ENCODE data around the gene GPR152. TPM values are rescaled to one million over a fixed set of nuclear protein-coding genes. Genes with fewer than 3 reads are reported as not detected.
A peak's percentile ranks its signal among the peaks of the same experiment; 100 is the strongest.
"Not testable (repeated sequence)": the region's sequence is repeated elsewhere in the genome, so short reads cannot be mapped to it uniquely, and the experiment has no call there.

Gene GPR152
- total RNA-seq, 1 donor from 2014 or later = not detected

- DNase-seq (ENCODE audit: low spot score) = no peak
Observed at GRCh38 chr11:67439321-67440228, 13.0 kb downstream of the GPR152 start.

GRCh38 chr11:67438158-67438902 is 14.2 kb downstream of the GPR152 start:
- DNase-seq (ENCODE audit: low spot score) = no peak

GRCh38 chr11:67437809-67438157 is 14.7 kb downstream of the GPR152 start:
- no peak for DNase-seq (ENCODE audit: low spot score)

- DNase-seq (ENCODE audit: low spot score) = no peak
Observed at GRCh38 chr11:67437082-67437808, 15.3 kb downstream of the GPR152 start, which contains the start of gene PTPRCAP. PTPRCAP (minus strand) TSS chr11:67437682; CDS start chr11:67437619, 63 bp downstream.

GRCh38 chr11:67436459-67437081 is 16.0 kb downstream of the GPR152 start:
- DNase-seq (ENCODE audit: low spot score) = no peak

- no peak for DNase-seq (ENCODE audit: low spot score)
Observed at GRCh38 chr11:67435727-67436458, 16.6 kb downstream of the GPR152 start.

GRCh38 chr11:67435031-67435726 is 17.4 kb downstream of the GPR152 start:
- no peak for DNase-seq (ENCODE audit: low spot score)

- DNase-seq (ENCODE audit: low spot score) = no peak
Observed at GRCh38 chr11:67434395-67434881, 18.1 kb downstream of the GPR152 start.

- no peak for DNase-seq (ENCODE audit: low spot score)
Observed at GRCh38 chr11:67433536-67434394, 18.8 kb downstream of the GPR152 start.

- no peak for DNase-seq (ENCODE audit: low spot score)
Observed at GRCh38 chr11:67432655-67433349, 19.7 kb downstream of the GPR152 start.

GRCh38 chr11:67431346-67432249 is 20.9 kb downstream of the GPR152 start:
- DNase-seq (ENCODE audit: low spot score) = no peak

- no peak for DNase-seq (ENCODE audit: low spot score)
Observed at GRCh38 chr11:67429722-67430121, 22.8 kb downstream of the GPR152 start.

- DNase-seq (ENCODE audit: low spot score) = no peak
Observed at GRCh38 chr11:67429038-67429668, 23.4 kb downstream of the GPR152 start.

GRCh38 chr11:67428052-67429001 is 24.2 kb downstream of the GPR152 start, which contains the start of gene RPS6KB2:
RPS6KB2 (plus strand) TSS chr11:67428494; CDS start chr11:67428546, 52 bp downstream.
- peak; percentile 99 for DNase-seq (ENCODE audit: low spot score)

- DNase-seq (ENCODE audit: low spot score) = not testable (repeated sequence)
Observed at GRCh38 chr11:67427364-67427859, 25.1 kb downstream of the GPR152 start.

Measured in ureter (tissue), 1 donor.